GM18498 (cell line): ENCODE measurements around the gene DHRS13.
"Not testable (repeated sequence)": the region's sequence is repeated elsewhere in the genome, so short reads cannot be mapped to it uniquely, and the experiment has no call there.

Experiments
- ATAC-seq: cut with Tn5 transposase; IDR thresholded peaks from one replicate; pipeline ENCODE4 v1.9.1; 2021; ENCODE audit warnings: mild to moderate bottlenecking, moderate library complexity; ENCODE audit not compliant: unreplicated experiment

Gene DHRS13

GRCh38 chr17:28935744-28936460, 33.0 kb upstream of the DHRS13 start:
- no peak for ATAC-seq

GRCh38 chr17:28934508-28934907, 31.6 kb upstream of the DHRS13 start:
- ATAC-seq: not testable (repeated sequence)

- no peak for ATAC-seq
Measured at GRCh38 chr17:28929787-28930186, 26.9 kb upstream of the DHRS13 start.

- no peak for ATAC-seq
Measured at GRCh38 chr17:28928061-28928460, 25.2 kb upstream of the DHRS13 start.

GRCh38 chr17:28926786-28927185, 23.9 kb upstream of the DHRS13 start:
- no peak for ATAC-seq

- ATAC-seq: no peak
Measured at GRCh38 chr17:28926366-28926765, 23.5 kb upstream of the DHRS13 start.

- peak; percentile 53 for ATAC-seq
Measured at GRCh38 chr17:28925912-28926365, 23.1 kb upstream of the DHRS13 start.

- no peak for ATAC-seq
Measured at GRCh38 chr17:28920201-28920600, 17.3 kb upstream of the DHRS13 start.

- ATAC-seq: no peak
Measured at GRCh38 chr17:28918295-28918694, 15.4 kb upstream of the DHRS13 start.

GRCh38 chr17:28917465-28917864, 14.6 kb upstream of the DHRS13 start:
- ATAC-seq: no peak

- no peak for ATAC-seq
Measured at GRCh38 chr17:28917029-28917428, 14.2 kb upstream of the DHRS13 start.

GRCh38 chr17:28916302-28916934, 13.5 kb upstream of the DHRS13 start:
- ATAC-seq: no peak

- no peak for ATAC-seq
Measured at GRCh38 chr17:28912938-28913333, 10.1 kb upstream of the DHRS13 start.

- ATAC-seq: no peak
Measured at GRCh38 chr17:28912281-28912937, 9.5 kb upstream of the DHRS13 start.

GRCh38 chr17:28911411-28912045, 8.6 kb upstream of the DHRS13 start:
- no peak for ATAC-seq

GRCh38 chr17:28910534-28910933, 7.7 kb upstream of the DHRS13 start:
- ATAC-seq: no peak

GRCh38 chr17:28908640-28909167, 5.8 kb upstream of the DHRS13 start:
- no peak for ATAC-seq

GRCh38 chr17:28907709-28908475, 5.0 kb upstream of the DHRS13 start:
- ATAC-seq: no peak

GRCh38 chr17:28906706-28907438, 4.0 kb upstream of the DHRS13 start:
- no peak for ATAC-seq

GRCh38 chr17:28906276-28906675, 3.4 kb upstream of the DHRS13 start:
- ATAC-seq: no peak
